H9 (cell line): ENCODE data around the gene TEF. TPM values are rescaled to one million over a fixed set of nuclear protein-coding genes. Genes with fewer than 3 reads are reported as not detected.

Experiments used
- DNase-seq: peaks from one replicate; pipeline ENCODE4 v3.0.0-alpha.2; 2017
- H2AFZ ChIP-seq: one replicate; pipeline ENCODE4 v1.6.1; 2013; ENCODE audit warnings: mild to moderate bottlenecking, low read length, control low read depth, moderate library complexity
- H2AK5ac ChIP-seq: 2 replicates; pipeline ENCODE4 v1.6.1; 2013; ENCODE audit warnings: low read length, control low read depth, mixed read lengths; ENCODE audit not compliant: insufficient read length
- H2BK120ac ChIP-seq: one replicate; pipeline ENCODE4 v1.6.1; 2013; ENCODE audit warnings: low read depth, mild to moderate bottlenecking, low read length, control low read depth, inconsistent platforms; ENCODE audit not compliant: poor library complexity, severe bottlenecking
- H2BK12ac ChIP-seq: 2 replicates; pipeline ENCODE4 v1.6.1; 2013; ENCODE audit warnings: low read length, control low read depth, mixed read lengths, low read depth; ENCODE audit not compliant: insufficient read length
- H2BK15ac ChIP-seq: 2 replicates; pipeline ENCODE4 v1.6.1; 2013; ENCODE audit warnings: low read depth, low read length, control low read depth
- H2BK20ac ChIP-seq: one replicate; pipeline ENCODE4 v1.6.1; 2013; ENCODE audit warnings: low read depth, mild to moderate bottlenecking, low read length, control low read depth, inconsistent platforms; ENCODE audit not compliant: poor library complexity, severe bottlenecking
- H2BK5ac ChIP-seq: 2 replicates; pipeline ENCODE4 v1.6.1; 2013; ENCODE audit warnings: low read length, control low read depth, mixed read lengths; ENCODE audit not compliant: insufficient read length
- H3K14ac ChIP-seq: 2 replicates; pipeline ENCODE4 v1.6.1; 2013; ENCODE audit warnings: low read length, control low read depth; ENCODE audit not compliant: insufficient read depth
- H3K18ac ChIP-seq: 2 replicates; pipeline ENCODE4 v1.6.1; 2013; ENCODE audit warnings: low read depth, mild to moderate bottlenecking, mixed read lengths, low read length, control low read depth; ENCODE audit not compliant: insufficient read length
- H3K23ac ChIP-seq: 2 replicates; pipeline ENCODE4 v1.6.1; 2013; ENCODE audit warnings: low read length, control low read depth, mixed read lengths, low read depth; ENCODE audit not compliant: insufficient read length
- H3K23me2 ChIP-seq: 2 replicates; pipeline ENCODE4 v1.6.1; 2013; ENCODE audit warnings: low read depth, mild to moderate bottlenecking, mixed read lengths, low read length, control low read depth; ENCODE audit not compliant: insufficient read length, poor library complexity, severe bottlenecking
- H3K27ac ChIP-seq: 2 replicates; pipeline ENCODE4 v1.5.1; 2013; ENCODE audit warnings: low read length, control low read depth, mixed read lengths, low read depth; ENCODE audit not compliant: insufficient read length
- H3K27me3 ChIP-seq: 2 replicates; pipeline ENCODE4 v1.6.1; 2013; ENCODE audit warnings: low read length, control low read depth, inconsistent platforms; ENCODE audit not compliant: insufficient read depth
- H3K4ac ChIP-seq: 2 replicates; pipeline ENCODE4 v1.6.1; 2013; ENCODE audit warnings: low read depth, mild to moderate bottlenecking, control low read depth, inconsistent platforms, low read length, moderate library complexity
- H3K4me1 ChIP-seq: 2 replicates; pipeline ENCODE4 v1.6.1; 2013; ENCODE audit warnings: low read length, control low read depth, inconsistent platforms; ENCODE audit not compliant: insufficient read depth
- H3K4me2 ChIP-seq: 2 replicates; pipeline ENCODE4 v1.6.1; 2013; ENCODE audit warnings: low read length, control low read depth, mixed read lengths; ENCODE audit not compliant: insufficient read length, insufficient read depth
- H3K56ac ChIP-seq: 2 replicates; pipeline ENCODE4 v1.6.1; 2013; ENCODE audit warnings: low read depth, mild to moderate bottlenecking, mixed read lengths, low read length, control low read depth; ENCODE audit not compliant: insufficient read length
- H3K79me1 ChIP-seq: 2 replicates; pipeline ENCODE4 v1.6.1; 2013; ENCODE audit warnings: low read depth, mild to moderate bottlenecking, moderate library complexity, low read length, control low read depth, inconsistent platforms; ENCODE audit not compliant: insufficient read depth, poor library complexity, severe bottlenecking
- H3K79me2 ChIP-seq: 2 replicates; pipeline ENCODE4 v1.6.1; 2013; ENCODE audit warnings: low read length, control low read depth, inconsistent platforms; ENCODE audit not compliant: insufficient read depth
- H3K9ac ChIP-seq: 2 replicates; pipeline ENCODE4 v1.6.1; 2013; ENCODE audit warnings: low read length, control low read depth, mixed read lengths; ENCODE audit not compliant: insufficient read length; ENCODE audit errors: extremely low read depth
- H3K9me3 ChIP-seq: one replicate; pipeline ENCODE4 v1.6.1; 2013; ENCODE audit warnings: low read depth, low read length, inconsistent platforms; ENCODE audit not compliant: control insufficient read depth
- H3T11ph ChIP-seq: one replicate; pipeline ENCODE4 v1.6.1; 2013; ENCODE audit warnings: mild to moderate bottlenecking, low read length, control low read depth, inconsistent platforms
- H4K20me1 ChIP-seq: one replicate; pipeline ENCODE4 v1.6.1; 2013; ENCODE audit not compliant: control insufficient read depth, insufficient read length, insufficient read depth
- H4K5ac ChIP-seq: 2 replicates; pipeline ENCODE4 v1.6.1; 2013; ENCODE audit warnings: low read depth, mild to moderate bottlenecking, mixed read lengths, low read length, control low read depth; ENCODE audit not compliant: insufficient read length
- H4K8ac ChIP-seq: replicated peaks from 2 replicates; pipeline ENCODE4 v1.6.1; 2013; ENCODE audit warnings: low read length, control low read depth, mixed read lengths, low read depth; ENCODE audit not compliant: insufficient read length
- H4K91ac ChIP-seq: 2 replicates; pipeline ENCODE4 v1.6.1; 2013; ENCODE audit warnings: low read depth, mild to moderate bottlenecking, moderate library complexity, mixed read lengths, low read length, control low read depth; ENCODE audit not compliant: insufficient read length
- H3K27ac Mint-ChIP-seq, 3 experiments: 2 replicates in 2 of 3; 3 replicates in 1 of 3; pipeline ENCODE4 v1.8.0; 2020 to 2021; ENCODE audit warnings: mixed read lengths in 3 of 3, mild to moderate bottlenecking in 1 of 3, moderate library complexity in 1 of 3
- H3K27me3 Mint-ChIP-seq: 2 replicates; pipeline ENCODE4 v1.8.0; 2021; ENCODE audit warnings: low read depth, mild to moderate bottlenecking, moderate library complexity, mixed read lengths
- H3K36me3 Mint-ChIP-seq, 3 experiments: 2 replicates in 2 of 3; 3 replicates in 1 of 3; pipeline ENCODE4 v1.8.0; 2020 to 2021; ENCODE audit warnings: low read depth in 3 of 3, mixed read lengths in 3 of 3; ENCODE audit not compliant: insufficient read depth in 1 of 3
- H3K4me1 Mint-ChIP-seq, 2 experiments: 2 replicates each; pipeline ENCODE4 v1.8.0; 2020; ENCODE audit warnings: mixed read lengths in 2 of 2
- H3K4me3 Mint-ChIP-seq, 2 experiments: 2 replicates in 1 of 2; 3 replicates in 1 of 2; pipeline ENCODE4 v1.8.0; 2020 to 2021; ENCODE audit warnings: mild to moderate bottlenecking in 2 of 2, mixed read lengths in 2 of 2, moderate library complexity in 1 of 2
- H3K9me3 Mint-ChIP-seq, 2 experiments: 2 replicates in 1 of 2; 3 replicates in 1 of 2; pipeline ENCODE4 v1.8.0; 2020; ENCODE audit warnings: mild to moderate bottlenecking in 2 of 2, mixed read lengths in 2 of 2, moderate library complexity in 1 of 2
- WGBS: extraction: QIAGEN DNeasy Blood & Tissue Kit; methylation state at CpG from one replicate; pipeline ENCODE4 v1.1.7; 2013; ENCODE audit warnings: missing lambda C conversion rate, low lambda C conversion rate, mixed read lengths; ENCODE audit not compliant: insufficient read length; ENCODE audit errors: extremely low coverage; 5-methylcytosine and 5-hydroxymethylcytosine counted together
- total RNA-seq: library from RNA; stranded (reverse); gene quantifications from 2 replicates; pipeline ENCODE4 v1.2.1, GENCODE V29; 2021
- TF ChIP-seq, protein P1 (sequence below): fragments of 200-600 bp; sonication (generic); conservative IDR thresholded peaks from 3 replicates; pipeline ENCODE4 v1.8.0; 2021; ENCODE audit warnings: antibody characterized with exemption, mild to moderate bottlenecking

Gene TEF
- total RNA-seq, 1 experiment from 2014 or later, result 17.9 TPM

DNA sequence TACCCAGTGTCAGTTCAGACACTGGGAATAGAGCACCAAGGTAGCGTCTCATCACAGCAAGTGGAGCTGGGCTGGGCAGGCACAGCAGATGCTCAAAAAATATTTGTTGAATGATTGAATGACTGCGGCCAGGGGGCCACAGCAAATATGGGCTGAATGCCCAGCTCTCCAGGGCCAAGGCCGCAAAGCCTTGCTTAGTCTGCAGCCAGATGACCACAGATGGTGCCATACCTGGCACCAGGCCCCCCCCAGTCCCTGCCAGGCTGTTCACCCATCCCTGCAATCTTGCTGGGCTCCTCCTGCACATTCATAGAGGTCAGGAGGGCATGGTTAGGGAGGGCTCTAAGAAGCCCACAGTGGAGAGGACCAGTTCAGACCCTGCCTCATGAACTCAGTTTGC lies 47.5 kb upstream of the TEF start:
- no peaks in the 10 kb centered on the region for H3K79me2 ChIP-seq
- no peak overlapping the region for H3K27ac ChIP-seq
- no peaks in the 10 kb centered on the region for H3K23me2 ChIP-seq
- Mint-ChIP-seq H3K27me3 (no peaks in the 10 kb centered on the region), H3K27ac (peak overlapping the region in 1 of 3 experiments; percentile 74; a peak in 1 of 7 replicates), H3K9me3 (no peaks in the 10 kb centered on the region), H3K4me3 (no peak overlapping the region), H3K4me1 (peaks cover 7 to 11% of the 10 kb centered on the region in 2 experiments), H3K36me3 (peaks cover 14 to 56% (median 48%) of the 10 kb centered on the region in 3 experiments; a peak in 6 of 7 replicates)
- H2BK120ac ChIP-seq, result no peak overlapping the region
- H3K4ac ChIP-seq, result no peak overlapping the region
- no peak overlapping the region for H2BK12ac ChIP-seq
- no peaks in the 10 kb centered on the region for H3K9me3 ChIP-seq
- H4K91ac ChIP-seq, result no peak overlapping the region
- no peaks in the 10 kb centered on the region for H3K79me1 ChIP-seq
- H2AFZ ChIP-seq, result no peak overlapping the region
- no peak overlapping the region for H3K23ac ChIP-seq
- H3T11ph ChIP-seq, result no peak overlapping the region
- TF ChIP-seq, protein P1, sequence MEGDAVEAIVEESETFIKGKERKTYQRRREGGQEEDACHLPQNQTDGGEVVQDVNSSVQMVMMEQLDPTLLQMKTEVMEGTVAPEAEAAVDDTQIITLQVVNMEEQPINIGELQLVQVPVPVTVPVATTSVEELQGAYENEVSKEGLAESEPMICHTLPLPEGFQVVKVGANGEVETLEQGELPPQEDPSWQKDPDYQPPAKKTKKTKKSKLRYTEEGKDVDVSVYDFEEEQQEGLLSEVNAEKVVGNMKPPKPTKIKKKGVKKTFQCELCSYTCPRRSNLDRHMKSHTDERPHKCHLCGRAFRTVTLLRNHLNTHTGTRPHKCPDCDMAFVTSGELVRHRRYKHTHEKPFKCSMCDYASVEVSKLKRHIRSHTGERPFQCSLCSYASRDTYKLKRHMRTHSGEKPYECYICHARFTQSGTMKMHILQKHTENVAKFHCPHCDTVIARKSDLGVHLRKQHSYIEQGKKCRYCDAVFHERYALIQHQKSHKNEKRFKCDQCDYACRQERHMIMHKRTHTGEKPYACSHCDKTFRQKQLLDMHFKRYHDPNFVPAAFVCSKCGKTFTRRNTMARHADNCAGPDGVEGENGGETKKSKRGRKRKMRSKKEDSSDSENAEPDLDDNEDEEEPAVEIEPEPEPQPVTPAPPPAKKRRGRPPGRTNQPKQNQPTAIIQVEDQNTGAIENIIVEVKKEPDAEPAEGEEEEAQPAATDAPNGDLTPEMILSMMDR, result no peak
- no peak overlapping the region for H2BK5ac ChIP-seq
- no peaks in the 10 kb centered on the region for H3K27me3 ChIP-seq
- H4K8ac ChIP-seq, result no peak overlapping the region
- no CpG with 5 or more reads among the region's 3 CpGs for WGBS
- no peak overlapping the region for H4K5ac ChIP-seq
- H2BK15ac ChIP-seq, result no peak overlapping the region
- H2AK5ac ChIP-seq, result no peak overlapping the region
- H3K14ac ChIP-seq, result no peak overlapping the region
- no peak overlapping the region for H3K18ac ChIP-seq
- no peak overlapping the region for H3K9ac ChIP-seq
- H4K20me1 ChIP-seq, result no peaks in the 10 kb centered on the region
- H3K56ac ChIP-seq, result no peak overlapping the region
- H3K4me2 ChIP-seq, result no peak overlapping the region
- no peak overlapping the region for H2BK20ac ChIP-seq
- DNase-seq, result no peak
- H3K4me1 ChIP-seq, result no peaks in the 10 kb centered on the region
